Measurements from ENCODE around the gene COQ10A. TPM values are rescaled to one million over a fixed set of nuclear protein-coding genes. Genes with fewer than 3 reads are reported as not detected.

The COQ10A gene
- total RNA-seq, 1 experiment from 2014 or later: 24.4 TPM

GRCh38 chr12:56236985-56237384, 29.8 kb upstream of the COQ10A start (continued):
- TF ChIP-seq ZNF532 (CRISPR knock-in tag; IDR thresholded peaks at IDR 0.05; ENCODE audit: borderline replicate concordance) (no peak), ATF1 (CRISPR knock-in tag; IDR thresholded peaks at IDR 0.05) (no peak), OVOL2 (CRISPR knock-in tag; IDR thresholded peaks at IDR 0.05; ENCODE audit: borderline replicate concordance) (no peak), ZNF232 (CRISPR knock-in tag; IDR thresholded peaks at IDR 0.05) (no peak), CDX4 (CRISPR knock-in tag; IDR thresholded peaks at IDR 0.05; ENCODE audit: borderline replicate concordance) (no peak), SP1 (CRISPR knock-in tag; conservative IDR thresholded peaks at IDR 0.05) (no peak), ZNF281 (CRISPR knock-in tag; IDR thresholded peaks at IDR 0.05) (no peak), MXD4 (CRISPR knock-in tag; IDR thresholded peaks at IDR 0.05; ENCODE audit: borderline replicate concordance) (no peak), ZNF138 (CRISPR knock-in tag; conservative IDR thresholded peaks at IDR 0.05) (no peak), HMGA2 (CRISPR knock-in tag; IDR thresholded peaks at IDR 0.05) (no peak), ZNF219 (CRISPR knock-in tag; IDR thresholded peaks at IDR 0.05; ENCODE audit: borderline replicate concordance) (no peak), ELF4 (CRISPR knock-in tag; IDR thresholded peaks at IDR 0.05; ENCODE audit: low read depth) (no peak)

GRCh38 chr12:56237552-56237951, 29.2 kb upstream of the COQ10A start:
- DNase-seq (ENCODE audit: low spot score) (peak; percentile 29), ATAC-seq (peak; percentile 73)
- Mint-ChIP-seq H3K36me3 (peaks cover 23% of the 10 kb centered on the region), H3K9me3 (no peaks in the 10 kb centered on the region), H3K27ac (no peak overlapping the region), H3K27me3 (ENCODE audit: low read depth) (peaks cover 24% of the 10 kb centered on the region), H3K4me3 (no peak overlapping the region), H3K4me1 (peaks cover 6% of the 10 kb centered on the region)
- ChIA-PET CTCF (interaction anchor here (0.8 to 1.7 kb wide), 5 partner anchors 16 to 48 kb away, joined by 3 to 8 read pairs (median 4); partner anchors contain the start of genes ANKRD52, RNF41 and SMARCC2), POLR2A (interaction anchor here (1.0 to 2.2 kb wide), 2 partner anchors 16 to 75 kb away, joined by 3 to 7 read pairs; partner anchors contain the start of gene RNF41)
- TF ChIP-seq USF2 (CRISPR knock-in tag; IDR thresholded peaks at IDR 0.05) (no peak), CBFB (CRISPR knock-in tag; IDR thresholded peaks at IDR 0.05; ENCODE audit: low read depth) (no peak), ATF6 (CRISPR knock-in tag; IDR thresholded peaks at IDR 0.05) (no peak), NFYB (CRISPR knock-in tag; conservative IDR thresholded peaks at IDR 0.05; ENCODE audit: low read depth) (no peak), ZBTB43 (CRISPR knock-in tag; IDR thresholded peaks at IDR 0.05) (no peak)
